SK-N-SH treated with all-trans-retinoic acid at 6 μM for 48 hours (cell line): ENCODE measurements around the gene TTC28.

Experiments
- CSDC2 ChIP-seq: fragments of 250-450 bp; sonication (Bioruptor Pico); IDR thresholded peaks from 2 replicates; pipeline ENCODE4 v1.5.0; 2020; ENCODE audit warnings: mild to moderate bottlenecking, moderate library complexity
- GLIS3 ChIP-seq: fragments of 250-450 bp; sonication (Bioruptor Pico); IDR thresholded peaks from 2 replicates; pipeline ENCODE4 v1.5.0; 2020; ENCODE audit warnings: mild to moderate bottlenecking, moderate library complexity
- OSR1 ChIP-seq: fragments of 250-450 bp; sonication (Bioruptor Pico); IDR thresholded peaks from 2 replicates; pipeline ENCODE4 v1.8.0; 2022; ENCODE audit warnings: moderate library complexity, mild to moderate bottlenecking, inconsistent platforms
- PPARA ChIP-seq: fragments of 250-450 bp; sonication (Bioruptor Pico); IDR thresholded peaks from 2 replicates; pipeline ENCODE4 v1.5.0; 2020; ENCODE audit warnings: mild to moderate bottlenecking, borderline replicate concordance
- RARB ChIP-seq: fragments of 250-450 bp; sonication (Bioruptor Pico); IDR thresholded peaks from 2 replicates; pipeline ENCODE4 v1.8.0; 2021; ENCODE audit warnings: mild to moderate bottlenecking, moderate library complexity
- SNAI2 ChIP-seq: fragments of 250-450 bp; sonication (Bioruptor Pico); IDR thresholded peaks from 2 replicates; pipeline ENCODE4 v1.5.0; 2020; ENCODE audit warnings: mild to moderate bottlenecking, moderate library complexity
- TOX ChIP-seq: fragments of 250-450 bp; sonication (Bioruptor Pico); IDR thresholded peaks from 2 replicates; pipeline ENCODE4 v1.8.0; 2021; ENCODE audit warnings: mild to moderate bottlenecking, moderate library complexity, borderline replicate concordance
- ZC3H10 ChIP-seq: fragments of 250-450 bp; sonication (Bioruptor Pico); IDR thresholded peaks from 2 replicates; pipeline ENCODE4 v1.5.1; 2021; ENCODE audit warnings: mild to moderate bottlenecking, moderate library complexity
- ZNF565 ChIP-seq: fragments of 450-650 bp; formaldehyde crosslinking; conservative IDR thresholded peaks from 2 replicates; pipeline ENCODE4 v1.5.0; 2020; ENCODE audit warnings: low read depth, mild to moderate bottlenecking, moderate library complexity
- TF ChIP-seq, protein P1 (sequence below): fragments of 250-450 bp; sonication (Bioruptor Pico); IDR thresholded peaks from 2 replicates; pipeline ENCODE4 v1.5.1; 2020; ENCODE audit warnings: low read depth, mild to moderate bottlenecking, moderate library complexity
- TF ChIP-seq, protein P2 (sequence below): fragments of 250-450 bp; sonication (Bioruptor Pico); IDR thresholded peaks from 2 replicates; pipeline ENCODE4 v1.5.0; 2020; ENCODE audit warnings: mild to moderate bottlenecking, moderate library complexity
- TF ChIP-seq, protein P3 (sequence below): fragments of 250-450 bp; sonication (Bioruptor Pico); IDR thresholded peaks from 2 replicates; pipeline ENCODE4 v1.8.0; 2020; ENCODE audit warnings: mild to moderate bottlenecking, moderate library complexity, borderline replicate concordance

DNA sequence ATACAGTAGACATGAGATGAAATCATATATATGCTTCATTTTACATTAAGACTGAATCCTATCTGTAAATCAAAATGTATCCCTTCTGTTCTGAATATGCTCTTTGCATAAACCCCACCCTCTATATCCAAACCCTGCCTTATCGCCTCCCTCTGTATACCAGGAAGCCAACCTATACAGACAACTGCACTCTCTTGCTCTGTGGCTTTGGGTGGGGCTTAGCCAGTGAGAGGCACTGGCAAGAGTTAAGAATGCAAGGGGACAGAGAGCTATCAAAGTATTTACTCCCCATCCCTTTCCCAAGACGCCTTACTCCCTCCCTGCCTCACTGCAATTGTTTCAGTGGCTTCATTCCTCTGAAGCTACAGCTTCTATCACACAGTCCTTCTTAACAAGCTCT is 309.8 kb downstream of the TTC28 start:
- TF ChIP-seq, protein P1, sequence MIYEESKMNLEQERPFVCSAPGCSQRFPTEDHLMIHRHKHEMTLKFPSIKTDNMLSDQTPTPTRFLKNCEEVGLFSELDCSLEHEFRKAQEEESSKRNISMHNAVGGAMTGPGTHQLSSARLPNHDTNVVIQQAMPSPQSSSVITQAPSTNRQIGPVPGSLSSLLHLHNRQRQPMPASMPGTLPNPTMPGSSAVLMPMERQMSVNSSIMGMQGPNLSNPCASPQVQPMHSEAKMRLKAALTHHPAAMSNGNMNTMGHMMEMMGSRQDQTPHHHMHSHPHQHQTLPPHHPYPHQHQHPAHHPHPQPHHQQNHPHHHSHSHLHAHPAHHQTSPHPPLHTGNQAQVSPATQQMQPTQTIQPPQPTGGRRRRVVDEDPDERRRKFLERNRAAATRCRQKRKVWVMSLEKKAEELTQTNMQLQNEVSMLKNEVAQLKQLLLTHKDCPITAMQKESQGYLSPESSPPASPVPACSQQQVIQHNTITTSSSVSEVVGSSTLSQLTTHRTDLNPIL, result no peak
- TF ChIP-seq GLIS3 (CRISPR knock-in tag) (no peak), ZC3H10 (CRISPR knock-in tag) (no peak), RARB (CRISPR knock-in tag) (no peak), ZNF565 (CRISPR knock-in tag) (no peak), CSDC2 (no peak), SNAI2 (no peak), PPARA (CRISPR knock-in tag) (no peak), TOX (CRISPR knock-in tag) (no peak), OSR1 (CRISPR knock-in tag) (no peak)
- TF ChIP-seq, protein P2, sequence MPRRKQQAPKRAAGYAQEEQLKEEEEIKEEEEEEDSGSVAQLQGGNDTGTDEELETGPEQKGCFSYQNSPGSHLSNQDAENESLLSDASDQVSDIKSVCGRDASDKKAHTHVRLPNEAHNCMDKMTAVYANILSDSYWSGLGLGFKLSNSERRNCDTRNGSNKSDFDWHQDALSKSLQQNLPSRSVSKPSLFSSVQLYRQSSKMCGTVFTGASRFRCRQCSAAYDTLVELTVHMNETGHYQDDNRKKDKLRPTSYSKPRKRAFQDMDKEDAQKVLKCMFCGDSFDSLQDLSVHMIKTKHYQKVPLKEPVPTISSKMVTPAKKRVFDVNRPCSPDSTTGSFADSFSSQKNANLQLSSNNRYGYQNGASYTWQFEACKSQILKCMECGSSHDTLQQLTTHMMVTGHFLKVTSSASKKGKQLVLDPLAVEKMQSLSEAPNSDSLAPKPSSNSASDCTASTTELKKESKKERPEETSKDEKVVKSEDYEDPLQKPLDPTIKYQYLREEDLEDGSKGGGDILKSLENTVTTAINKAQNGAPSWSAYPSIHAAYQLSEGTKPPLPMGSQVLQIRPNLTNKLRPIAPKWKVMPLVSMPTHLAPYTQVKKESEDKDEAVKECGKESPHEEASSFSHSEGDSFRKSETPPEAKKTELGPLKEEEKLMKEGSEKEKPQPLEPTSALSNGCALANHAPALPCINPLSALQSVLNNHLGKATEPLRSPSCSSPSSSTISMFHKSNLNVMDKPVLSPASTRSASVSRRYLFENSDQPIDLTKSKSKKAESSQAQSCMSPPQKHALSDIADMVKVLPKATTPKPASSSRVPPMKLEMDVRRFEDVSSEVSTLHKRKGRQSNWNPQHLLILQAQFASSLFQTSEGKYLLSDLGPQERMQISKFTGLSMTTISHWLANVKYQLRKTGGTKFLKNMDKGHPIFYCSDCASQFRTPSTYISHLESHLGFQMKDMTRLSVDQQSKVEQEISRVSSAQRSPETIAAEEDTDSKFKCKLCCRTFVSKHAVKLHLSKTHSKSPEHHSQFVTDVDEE (CRISPR knock-in tag), result no peak
- TF ChIP-seq, protein P3, sequence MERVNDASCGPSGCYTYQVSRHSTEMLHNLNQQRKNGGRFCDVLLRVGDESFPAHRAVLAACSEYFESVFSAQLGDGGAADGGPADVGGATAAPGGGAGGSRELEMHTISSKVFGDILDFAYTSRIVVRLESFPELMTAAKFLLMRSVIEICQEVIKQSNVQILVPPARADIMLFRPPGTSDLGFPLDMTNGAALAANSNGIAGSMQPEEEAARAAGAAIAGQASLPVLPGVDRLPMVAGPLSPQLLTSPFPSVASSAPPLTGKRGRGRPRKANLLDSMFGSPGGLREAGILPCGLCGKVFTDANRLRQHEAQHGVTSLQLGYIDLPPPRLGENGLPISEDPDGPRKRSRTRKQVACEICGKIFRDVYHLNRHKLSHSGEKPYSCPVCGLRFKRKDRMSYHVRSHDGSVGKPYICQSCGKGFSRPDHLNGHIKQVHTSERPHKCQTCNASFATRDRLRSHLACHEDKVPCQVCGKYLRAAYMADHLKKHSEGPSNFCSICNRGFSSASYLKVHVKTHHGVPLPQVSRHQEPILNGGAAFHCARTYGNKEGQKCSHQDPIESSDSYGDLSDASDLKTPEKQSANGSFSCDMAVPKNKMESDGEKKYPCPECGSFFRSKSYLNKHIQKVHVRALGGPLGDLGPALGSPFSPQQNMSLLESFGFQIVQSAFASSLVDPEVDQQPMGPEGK (CRISPR knock-in tag), result no peak
